AG10803 (cell line): ENCODE results near the gene SMTNL2.

ENCODE experiments used
- DNase-seq: peaks from one replicate; pipeline ENCODE4 v3.0.0; 2010; ENCODE audit warnings: low read depth
- H3K4me3 ChIP-seq: 2 replicates; pipeline ENCODE4 v1.5.1; 2011; ENCODE audit warnings: mild to moderate bottlenecking, low read length, control low read depth
- CTCF ChIP-seq: conservative IDR thresholded peaks from 2 replicates; pipeline ENCODE4 v1.5.1; 2011; ENCODE audit warnings: mild to moderate bottlenecking, low read length, control low read depth, inconsistent platforms

SMTNL2 gene

GRCh38 chr17:4580291-4580690, 4.0 kb upstream of the SMTNL2 start:
- TF ChIP-seq CTCF: no peak
- no peak overlapping the region for H3K4me3 ChIP-seq

GRCh38 chr17:4582101-4582501, 2.2 kb upstream of the SMTNL2 start:
- no peak for DNase-seq
- TF ChIP-seq CTCF: no peak
- no peak overlapping the region for H3K4me3 ChIP-seq

More at GRCh38 chr17:4580291-4580690, 4.0 kb upstream of the SMTNL2 start:
- no peak for DNase-seq

- DNase-seq: no peak
- no peak overlapping the region for H3K4me3 ChIP-seq
- TF ChIP-seq CTCF: no peak
Observed at GRCh38 chr17:4582691-4583090, 1.6 kb upstream of the SMTNL2 start.

GRCh38 chr17:4583206-4583605, 1.1 kb upstream of the SMTNL2 start:
- DNase-seq: no peak
- no peak for TF ChIP-seq CTCF
- no peak overlapping the region for H3K4me3 ChIP-seq

- peak; percentile 19; the same call in 1 of the 2 replicates for TF ChIP-seq CTCF
- no peak overlapping the region for H3K4me3 ChIP-seq
- DNase-seq: no peak
Observed at GRCh38 chr17:4583782-4584100, 588 bp upstream of the SMTNL2 start.

- no peak overlapping the region for H3K4me3 ChIP-seq
- no peak for DNase-seq
- no peak for TF ChIP-seq CTCF
Observed at GRCh38 chr17:4584917-4585637, 748 bp downstream of the SMTNL2 start.

- no peak for DNase-seq
- TF ChIP-seq CTCF: no peak
- no peak overlapping the region for H3K4me3 ChIP-seq
Observed at GRCh38 chr17:4585638-4585994, 1.3 kb downstream of the SMTNL2 start.
